Measurements from ENCODE around the gene FILIP1L.
"Not testable (repeated sequence)": the region's sequence is repeated elsewhere in the genome, so short reads cannot be mapped to it uniquely, and the experiment has no call there.

The FILIP1L gene

GRCh38 chr3:100098784-100099070 is 15.6 kb downstream of the FILIP1L start:
- DNase-seq (ENCODE audit: low read depth) = no peak

- DNase-seq (ENCODE audit: low read depth) = no peak
These were observed 16.1 kb downstream of the FILIP1L start for GRCh38 chr3:100097919-100098783.

GRCh38 chr3:100096866-100097265 is 17.4 kb downstream of the FILIP1L start:
- DNase-seq (ENCODE audit: low read depth) = no peak

- not testable (repeated sequence) for DNase-seq (ENCODE audit: low read depth)
These were observed 18.0 kb downstream of the FILIP1L start for GRCh38 chr3:100096286-100096685.

GRCh38 chr3:100093831-100094230 is 20.5 kb downstream of the FILIP1L start:
- no peak for DNase-seq (ENCODE audit: low read depth)

GRCh38 chr3:100090669-100091005 is 23.7 kb downstream of the FILIP1L start:
- DNase-seq (ENCODE audit: low read depth) = no peak

GRCh38 chr3:100089812-100090668 is 24.3 kb downstream of the FILIP1L start:
- DNase-seq (ENCODE audit: low read depth) = no peak

GRCh38 chr3:100088735-100089368 is 25.4 kb downstream of the FILIP1L start:
- no peak for DNase-seq (ENCODE audit: low read depth)

- DNase-seq (ENCODE audit: low read depth) = no peak
These were observed 27.1 kb downstream of the FILIP1L start for GRCh38 chr3:100087198-100087597.

- DNase-seq (ENCODE audit: low read depth) = no peak
These were observed 27.9 kb downstream of the FILIP1L start for GRCh38 chr3:100086401-100086800.

GRCh38 chr3:100084100-100084806 is 30.0 kb downstream of the FILIP1L start:
- DNase-seq (ENCODE audit: low read depth) = no peak

- DNase-seq (ENCODE audit: low read depth) = no peak
These were observed 31.1 kb downstream of the FILIP1L start for GRCh38 chr3:100083209-100083608.

GRCh38 chr3:100082714-100083113 is 31.6 kb downstream of the FILIP1L start:
- DNase-seq (ENCODE audit: low read depth) = no peak

GRCh38 chr3:100081986-100082692 is 32.2 kb downstream of the FILIP1L start:
- no peak for DNase-seq (ENCODE audit: low read depth)

- no peak for DNase-seq (ENCODE audit: low read depth)
These were observed 33.0 kb downstream of the FILIP1L start for GRCh38 chr3:100081311-100081710.

GRCh38 chr3:100080573-100080972 is 33.7 kb downstream of the FILIP1L start:
- DNase-seq (ENCODE audit: low read depth) = no peak

- no peak for DNase-seq (ENCODE audit: low read depth)
These were observed 35.0 kb downstream of the FILIP1L start for GRCh38 chr3:100079328-100079727.

- DNase-seq (ENCODE audit: low read depth) = no peak
These were observed 37.4 kb downstream of the FILIP1L start for GRCh38 chr3:100076731-100077529.

GRCh38 chr3:100075851-100076730 is 38.2 kb downstream of the FILIP1L start:
- DNase-seq (ENCODE audit: low read depth) = no peak

- DNase-seq (ENCODE audit: low read depth) = no peak
These were observed 39.1 kb downstream of the FILIP1L start for GRCh38 chr3:100075196-100075595.

All from stimulated activated CD8-positive, alpha-beta memory T cell treated with anti-CD3 and anti-CD28 coated beads, Interleukin-12 subunit alpha, Interleukin-12 subunit beta, amount 100 ng/mL, for 1 hour (primary cell).